ENCODE results near the gene LHB.
"Not testable (repeated sequence)": the region's sequence is repeated elsewhere in the genome, so short reads cannot be mapped to it uniquely, and the experiment has no call there.

The LHB gene

GRCh38 chr19:49056101-49056901 lies 39.4 kb upstream of the LHB start:
- no peak overlapping the region for H3K9ac ChIP-seq (ENCODE audit: low read length)
- H3K4me1 ChIP-seq (ENCODE audit: control insufficient read depth, insufficient read depth, low read length) = peaks cover 11% of the 10 kb centered on the region
- DNase-seq (ENCODE audit: low read depth) = peak; percentile 78
- H3K9me3 ChIP-seq (ENCODE audit: control insufficient read depth, low read length) = no peaks in the 10 kb centered on the region
- H3K27me3 ChIP-seq (replicated peaks; ENCODE audit: control insufficient read depth, insufficient read depth, low read length) = peaks cover 25% of the 10 kb centered on the region
- H3K4me3 ChIP-seq (ENCODE audit: low read length) = peak overlapping the region; percentile 78
- H3K36me3 ChIP-seq (ENCODE audit: control insufficient read depth, insufficient read depth, low read length, severe bottlenecking) = no peaks in the 10 kb centered on the region

GRCh38 chr19:49050376-49051033 lies 33.6 kb upstream of the LHB start:
- DNase-seq (ENCODE audit: low read depth); H3K9ac ChIP-seq (ENCODE audit: low read length); H3K4me1 ChIP-seq (ENCODE audit: control insufficient read depth, insufficient read depth, low read length); H3K4me3 ChIP-seq (ENCODE audit: low read length); H3K36me3 ChIP-seq (ENCODE audit: control insufficient read depth, insufficient read depth, low read length, severe bottlenecking); H3K27me3 ChIP-seq (replicated peaks; ENCODE audit: control insufficient read depth, insufficient read depth, low read length); H3K9me3 ChIP-seq (ENCODE audit: control insufficient read depth, low read length): not testable (repeated sequence)

GRCh38 chr19:49049834-49050233 lies 32.9 kb upstream of the LHB start:
- H3K36me3 ChIP-seq (ENCODE audit: control insufficient read depth, insufficient read depth, low read length, severe bottlenecking); H3K9ac ChIP-seq (ENCODE audit: low read length); DNase-seq (ENCODE audit: low read depth); H3K27me3 ChIP-seq (replicated peaks; ENCODE audit: control insufficient read depth, insufficient read depth, low read length); H3K4me3 ChIP-seq (ENCODE audit: low read length); H3K9me3 ChIP-seq (ENCODE audit: control insufficient read depth, low read length); H3K4me1 ChIP-seq (ENCODE audit: control insufficient read depth, insufficient read depth, low read length): not testable (repeated sequence)

GRCh38 chr19:49049011-49049410 lies 32.1 kb upstream of the LHB start, which contains the start of gene CGB8:
CGB8 (minus strand) TSS chr19:49049111; CDS start chr19:49048739, 372 bp downstream.
- not testable (repeated sequence) for H3K4me1 ChIP-seq (ENCODE audit: control insufficient read depth, insufficient read depth, low read length); H3K9ac ChIP-seq (ENCODE audit: low read length); H3K36me3 ChIP-seq (ENCODE audit: control insufficient read depth, insufficient read depth, low read length, severe bottlenecking); H3K27me3 ChIP-seq (replicated peaks; ENCODE audit: control insufficient read depth, insufficient read depth, low read length); H3K4me3 ChIP-seq (ENCODE audit: low read length); H3K9me3 ChIP-seq (ENCODE audit: control insufficient read depth, low read length); DNase-seq (ENCODE audit: low read depth)

- H3K4me3 ChIP-seq (ENCODE audit: low read length); H3K27me3 ChIP-seq (replicated peaks; ENCODE audit: control insufficient read depth, insufficient read depth, low read length); H3K9ac ChIP-seq (ENCODE audit: low read length); H3K9me3 ChIP-seq (ENCODE audit: control insufficient read depth, low read length); H3K4me1 ChIP-seq (ENCODE audit: control insufficient read depth, insufficient read depth, low read length); DNase-seq (ENCODE audit: low read depth); H3K36me3 ChIP-seq (ENCODE audit: control insufficient read depth, insufficient read depth, low read length, severe bottlenecking): not testable (repeated sequence)
Measured at GRCh38 chr19:49043548-49043947, 26.7 kb upstream of the LHB start, which contains the start of gene CGB5. CGB5 (plus strand) TSS chr19:49043848; CDS start chr19:49044210, 362 bp downstream.

GRCh38 chr19:49042666-49043065 lies 25.8 kb upstream of the LHB start:
- H3K9me3 ChIP-seq (ENCODE audit: control insufficient read depth, low read length); DNase-seq (ENCODE audit: low read depth); H3K27me3 ChIP-seq (replicated peaks; ENCODE audit: control insufficient read depth, insufficient read depth, low read length); H3K9ac ChIP-seq (ENCODE audit: low read length); H3K4me3 ChIP-seq (ENCODE audit: low read length); H3K4me1 ChIP-seq (ENCODE audit: control insufficient read depth, insufficient read depth, low read length); H3K36me3 ChIP-seq (ENCODE audit: control insufficient read depth, insufficient read depth, low read length, severe bottlenecking): not testable (repeated sequence)

- H3K9ac ChIP-seq (ENCODE audit: low read length) = no peak overlapping the region
- no peak for DNase-seq (ENCODE audit: low read depth)
- no peak overlapping the region for H3K4me3 ChIP-seq (ENCODE audit: low read length)
Measured at GRCh38 chr19:49042177-49042576, 25.3 kb upstream of the LHB start.

GRCh38 chr19:49039736-49040135 lies 22.8 kb upstream of the LHB start:
- H3K9ac ChIP-seq (ENCODE audit: low read length); H3K27me3 ChIP-seq (replicated peaks; ENCODE audit: control insufficient read depth, insufficient read depth, low read length); H3K4me3 ChIP-seq (ENCODE audit: low read length); DNase-seq (ENCODE audit: low read depth); H3K36me3 ChIP-seq (ENCODE audit: control insufficient read depth, insufficient read depth, low read length, severe bottlenecking); H3K9me3 ChIP-seq (ENCODE audit: control insufficient read depth, low read length); H3K4me1 ChIP-seq (ENCODE audit: control insufficient read depth, insufficient read depth, low read length): not testable (repeated sequence)

More at GRCh38 chr19:49042177-49042576, 25.3 kb upstream of the LHB start:
- no peaks in the 10 kb centered on the region for H3K4me1 ChIP-seq (ENCODE audit: control insufficient read depth, insufficient read depth, low read length)
- H3K9me3 ChIP-seq (ENCODE audit: control insufficient read depth, low read length) = no peaks in the 10 kb centered on the region
- no peaks in the 10 kb centered on the region for H3K27me3 ChIP-seq (replicated peaks; ENCODE audit: control insufficient read depth, insufficient read depth, low read length)
- H3K36me3 ChIP-seq (ENCODE audit: control insufficient read depth, insufficient read depth, low read length, severe bottlenecking) = no peaks in the 10 kb centered on the region

GRCh38 chr19:49038557-49039276 lies 21.8 kb upstream of the LHB start:
- not testable (repeated sequence) for H3K9me3 ChIP-seq (ENCODE audit: control insufficient read depth, low read length); H3K36me3 ChIP-seq (ENCODE audit: control insufficient read depth, insufficient read depth, low read length, severe bottlenecking); H3K9ac ChIP-seq (ENCODE audit: low read length); H3K4me3 ChIP-seq (ENCODE audit: low read length); H3K27me3 ChIP-seq (replicated peaks; ENCODE audit: control insufficient read depth, insufficient read depth, low read length); DNase-seq (ENCODE audit: low read depth); H3K4me1 ChIP-seq (ENCODE audit: control insufficient read depth, insufficient read depth, low read length)

GRCh38 chr19:49038111-49038510 lies 21.2 kb upstream of the LHB start:
- not testable (repeated sequence) for H3K4me1 ChIP-seq (ENCODE audit: control insufficient read depth, insufficient read depth, low read length); H3K36me3 ChIP-seq (ENCODE audit: control insufficient read depth, insufficient read depth, low read length, severe bottlenecking); H3K27me3 ChIP-seq (replicated peaks; ENCODE audit: control insufficient read depth, insufficient read depth, low read length); H3K9me3 ChIP-seq (ENCODE audit: control insufficient read depth, low read length); H3K4me3 ChIP-seq (ENCODE audit: low read length); H3K9ac ChIP-seq (ENCODE audit: low read length); DNase-seq (ENCODE audit: low read depth)

GRCh38 chr19:49036815-49037214 lies 19.9 kb upstream of the LHB start, which contains the start of gene CGB1:
CGB1 (minus strand) TSS chr19:49036895; CDS start chr19:49036711, 184 bp downstream.
- H3K9ac ChIP-seq (ENCODE audit: low read length); H3K9me3 ChIP-seq (ENCODE audit: control insufficient read depth, low read length); H3K27me3 ChIP-seq (replicated peaks; ENCODE audit: control insufficient read depth, insufficient read depth, low read length); H3K36me3 ChIP-seq (ENCODE audit: control insufficient read depth, insufficient read depth, low read length, severe bottlenecking); H3K4me1 ChIP-seq (ENCODE audit: control insufficient read depth, insufficient read depth, low read length); DNase-seq (ENCODE audit: low read depth); H3K4me3 ChIP-seq (ENCODE audit: low read length): not testable (repeated sequence)

Measured in adipocyte (in vitro differentiated cells).